Neuron (in vitro differentiated cells): ENCODE results near the gene HOXA4.

Experiments used
- H2AFZ ChIP-seq: one replicate; pipeline ENCODE4 v1.6.1; 2013; ENCODE audit warnings: low read depth, mild to moderate bottlenecking, inconsistent platforms, low read length, moderate library complexity
- H3K27me3 ChIP-seq: one replicate; pipeline ENCODE4 v1.6.1; 2013; ENCODE audit warnings: low read length; ENCODE audit not compliant: insufficient read depth
- H3K36me3 ChIP-seq: one replicate; pipeline ENCODE4 v1.6.1; 2013; ENCODE audit warnings: low read length; ENCODE audit not compliant: insufficient read depth
- H3K4me1 ChIP-seq: one replicate; pipeline ENCODE4 v1.6.1; 2013; ENCODE audit warnings: low read length; ENCODE audit not compliant: insufficient read depth
- H3K4me3 ChIP-seq: 2 replicates; pipeline ENCODE4 v1.5.1; 2013; ENCODE audit warnings: mild to moderate bottlenecking, low read length, moderate library complexity
- H3K9me3 ChIP-seq: one replicate; pipeline ENCODE4 v1.6.1; 2013; ENCODE audit warnings: low read length

Gene HOXA4

GRCh38 chr7:27123477-27124053 is 7.0 kb downstream of the HOXA4 start:
- Histone ChIP-seq H3K9me3 (no peaks in the 10 kb centered on the region), H3K4me3 (no peak overlapping the region), H3K27me3 (peaks cover 97% of the 10 kb centered on the region)

GRCh38 chr7:27123007-27123476 is 7.5 kb downstream of the HOXA4 start:
- Histone ChIP-seq H2AFZ (no peak overlapping the region), H3K9me3 (no peaks in the 10 kb centered on the region), H3K27me3 (peaks cover 97% of the 10 kb centered on the region), H3K4me1 (no peaks in the 10 kb centered on the region), H3K4me3 (no peak overlapping the region), H3K36me3 (no peaks in the 10 kb centered on the region)

More at GRCh38 chr7:27123477-27124053, 7.0 kb downstream of the HOXA4 start:
- Histone ChIP-seq H3K4me1 (no peaks in the 10 kb centered on the region), H3K36me3 (no peaks in the 10 kb centered on the region), H2AFZ (no peak overlapping the region)

GRCh38 chr7:27122077-27122910 is 8.3 kb downstream of the HOXA4 start:
- no peaks in the 10 kb centered on the region for H3K4me1 ChIP-seq
- no peak overlapping the region for H2AFZ ChIP-seq
- H3K4me3 ChIP-seq: no peak overlapping the region
- no peaks in the 10 kb centered on the region for H3K36me3 ChIP-seq
- H3K27me3 ChIP-seq: peaks cover 97% of the 10 kb centered on the region
- H3K9me3 ChIP-seq: no peaks in the 10 kb centered on the region

GRCh38 chr7:27121684-27122076 is 8.9 kb downstream of the HOXA4 start:
- Histone ChIP-seq H3K9me3 (no peaks in the 10 kb centered on the region), H2AFZ (no peak overlapping the region), H3K4me3 (no peak overlapping the region), H3K4me1 (no peaks in the 10 kb centered on the region), H3K36me3 (no peaks in the 10 kb centered on the region), H3K27me3 (peaks cover 97% of the 10 kb centered on the region)

GRCh38 chr7:27119412-27119911 is 11.1 kb downstream of the HOXA4 start:
- Histone ChIP-seq H3K9me3 (no peaks in the 10 kb centered on the region), H3K4me1 (no peaks in the 10 kb centered on the region), H3K27me3 (peaks cover 96% of the 10 kb centered on the region), H3K36me3 (no peaks in the 10 kb centered on the region), H3K4me3 (no peak overlapping the region), H2AFZ (no peak overlapping the region)

- Histone ChIP-seq H3K4me1 (no peaks in the 10 kb centered on the region), H2AFZ (no peak overlapping the region), H3K4me3 (no peak overlapping the region), H3K9me3 (no peaks in the 10 kb centered on the region), H3K36me3 (no peaks in the 10 kb centered on the region), H3K27me3 (peaks cover 92% of the 10 kb centered on the region)
Measured at GRCh38 chr7:27118580-27118979, 12.0 kb downstream of the HOXA4 start.

- H3K4me3 ChIP-seq: no peak overlapping the region
- H2AFZ ChIP-seq: no peak overlapping the region
- H3K9me3 ChIP-seq: no peaks in the 10 kb centered on the region
- H3K36me3 ChIP-seq: no peaks in the 10 kb centered on the region
- H3K4me1 ChIP-seq: no peaks in the 10 kb centered on the region
- peaks cover 92% of the 10 kb centered on the region for H3K27me3 ChIP-seq
Measured at GRCh38 chr7:27117887-27118491, 12.6 kb downstream of the HOXA4 start.

- Histone ChIP-seq H3K27me3 (peaks cover 92% of the 10 kb centered on the region), H3K4me3 (no peak overlapping the region), H3K4me1 (no peaks in the 10 kb centered on the region)
Measured at GRCh38 chr7:27116962-27117886, 13.3 kb downstream of the HOXA4 start.

GRCh38 chr7:27116031-27116961 is 14.3 kb downstream of the HOXA4 start:
- H3K9me3 ChIP-seq: no peaks in the 10 kb centered on the region
- no peaks in the 10 kb centered on the region for H3K36me3 ChIP-seq
- H3K27me3 ChIP-seq: peaks cover 92% of the 10 kb centered on the region
- no peaks in the 10 kb centered on the region for H3K4me1 ChIP-seq
- H3K4me3 ChIP-seq: no peak overlapping the region
- H2AFZ ChIP-seq: no peak overlapping the region

More at GRCh38 chr7:27116962-27117886, 13.3 kb downstream of the HOXA4 start:
- Histone ChIP-seq H3K9me3 (no peaks in the 10 kb centered on the region), H3K36me3 (no peaks in the 10 kb centered on the region), H2AFZ (no peak overlapping the region)

- Histone ChIP-seq H3K4me1 (no peaks in the 10 kb centered on the region), H2AFZ (no peak overlapping the region), H3K36me3 (no peaks in the 10 kb centered on the region), H3K9me3 (peaks cover 2% of the 10 kb centered on the region), H3K27me3 (peaks cover 92% of the 10 kb centered on the region), H3K4me3 (no peak overlapping the region)
Measured at GRCh38 chr7:27115221-27116026, 15.1 kb downstream of the HOXA4 start.

GRCh38 chr7:27114881-27115220 is 15.7 kb downstream of the HOXA4 start:
- no peaks in the 10 kb centered on the region for H3K36me3 ChIP-seq
- peaks cover 93% of the 10 kb centered on the region for H3K27me3 ChIP-seq
- peaks cover 2% of the 10 kb centered on the region for H3K9me3 ChIP-seq
- H3K4me3 ChIP-seq: no peak overlapping the region
- H2AFZ ChIP-seq: no peak overlapping the region
- no peaks in the 10 kb centered on the region for H3K4me1 ChIP-seq
